Measurements from ENCODE around the gene CRTC1.
"Not testable (repeated sequence)": the region's sequence is repeated elsewhere in the genome, so short reads cannot be mapped to it uniquely, and the experiment has no call there.

The CRTC1 gene

DNA sequence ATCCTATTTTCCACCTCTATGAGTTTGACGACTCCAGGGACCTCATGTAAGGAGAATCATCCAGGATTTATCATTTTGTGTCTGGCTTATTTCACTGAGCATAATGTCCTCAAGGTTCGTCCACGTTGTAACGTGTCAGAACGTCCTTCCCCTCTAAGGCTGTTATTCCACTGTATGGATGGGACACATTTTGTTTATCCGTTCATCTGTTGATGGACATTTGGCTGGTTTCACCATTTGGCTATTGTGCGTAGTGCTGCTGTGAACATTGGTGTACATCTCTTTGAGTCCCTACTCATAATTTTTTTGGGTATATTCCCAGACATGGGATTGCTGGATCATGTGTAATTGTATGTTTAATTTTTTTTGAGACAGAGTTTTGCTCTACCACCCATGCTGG is 21.5 kb downstream of the CRTC1 start:
- DNase-seq, result no peak

DNA sequence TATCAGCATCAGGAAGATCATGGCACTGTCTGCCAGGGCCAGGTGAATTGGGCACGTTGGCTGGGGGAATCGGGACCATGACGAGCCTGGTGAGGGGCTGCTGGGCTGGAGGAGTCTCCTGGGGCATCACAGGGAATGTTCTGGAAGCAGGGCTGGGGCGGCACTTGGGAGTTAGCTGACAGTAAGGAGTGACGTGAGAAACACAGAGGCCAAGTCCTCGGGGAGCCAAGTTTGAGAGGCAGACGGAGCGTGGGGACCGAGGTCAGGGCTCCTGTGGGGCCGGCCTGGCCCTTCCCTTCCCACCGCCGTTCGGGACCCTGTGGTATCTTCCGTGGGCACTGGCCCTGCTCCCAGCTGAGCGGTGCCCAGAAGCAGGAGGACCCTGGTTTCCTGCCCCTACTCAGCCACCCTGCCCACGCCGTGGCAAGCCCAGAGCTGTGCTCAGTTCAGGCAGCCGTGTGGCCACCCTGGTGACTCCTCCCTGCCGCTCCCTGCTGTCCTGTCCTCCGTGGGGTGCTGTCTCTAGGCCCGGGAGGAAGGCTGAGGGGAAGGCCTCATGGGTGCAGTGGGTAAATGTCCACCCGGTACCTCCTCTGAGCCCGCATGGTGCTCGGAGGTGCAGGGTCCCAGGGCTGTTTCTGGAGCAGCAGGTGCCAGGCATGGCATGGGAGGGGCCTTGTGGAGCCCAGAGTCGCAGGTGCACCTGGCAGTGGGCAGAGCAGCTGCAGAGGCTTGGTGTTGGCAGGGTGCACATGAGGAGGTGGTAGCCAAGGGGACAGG is 25.2 kb downstream of the CRTC1 start:
- no peak for DNase-seq

DNA sequence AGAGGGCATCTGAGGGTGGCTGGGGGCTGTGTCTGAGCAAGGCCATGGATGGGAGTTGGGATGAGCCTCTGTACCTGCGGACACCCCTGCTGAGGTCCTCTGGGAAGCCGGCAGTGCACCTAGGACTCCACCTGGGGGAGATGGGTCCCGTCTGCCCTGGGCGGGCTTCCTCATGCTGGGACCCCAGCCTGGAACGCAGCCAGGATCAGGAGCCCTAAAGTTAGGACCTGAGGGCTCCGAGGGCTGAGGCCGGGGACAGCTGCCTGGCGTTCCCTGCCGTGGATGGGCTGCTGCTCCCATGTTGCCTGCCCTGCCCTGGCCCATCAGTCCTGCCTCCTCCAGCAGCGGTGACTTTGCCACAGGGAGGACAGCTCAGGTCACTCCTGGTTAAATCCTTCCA is 26.1 kb downstream of the CRTC1 start:
- no peak for DNase-seq

DNA sequence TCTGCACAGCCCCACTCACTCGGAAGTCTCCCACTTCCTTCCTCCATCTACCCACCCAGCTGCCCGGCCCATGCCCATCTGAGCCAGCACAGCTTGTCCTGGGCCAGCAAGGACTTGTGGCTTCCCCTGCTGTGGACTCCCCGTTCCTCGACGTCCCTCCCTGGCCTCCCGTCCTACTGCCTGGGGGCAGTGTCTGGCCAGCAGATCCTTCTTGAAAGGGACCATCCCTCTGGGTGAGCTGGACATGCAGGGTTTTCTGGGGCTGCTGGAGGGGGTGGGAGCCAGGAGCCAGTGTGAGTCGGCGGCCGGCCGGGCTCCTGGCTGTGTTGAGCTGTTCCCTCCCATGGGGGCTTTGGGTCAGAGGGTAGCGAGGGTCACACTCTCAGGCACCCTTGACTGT is 26.7 kb downstream of the CRTC1 start:
- no peak for DNase-seq

DNA sequence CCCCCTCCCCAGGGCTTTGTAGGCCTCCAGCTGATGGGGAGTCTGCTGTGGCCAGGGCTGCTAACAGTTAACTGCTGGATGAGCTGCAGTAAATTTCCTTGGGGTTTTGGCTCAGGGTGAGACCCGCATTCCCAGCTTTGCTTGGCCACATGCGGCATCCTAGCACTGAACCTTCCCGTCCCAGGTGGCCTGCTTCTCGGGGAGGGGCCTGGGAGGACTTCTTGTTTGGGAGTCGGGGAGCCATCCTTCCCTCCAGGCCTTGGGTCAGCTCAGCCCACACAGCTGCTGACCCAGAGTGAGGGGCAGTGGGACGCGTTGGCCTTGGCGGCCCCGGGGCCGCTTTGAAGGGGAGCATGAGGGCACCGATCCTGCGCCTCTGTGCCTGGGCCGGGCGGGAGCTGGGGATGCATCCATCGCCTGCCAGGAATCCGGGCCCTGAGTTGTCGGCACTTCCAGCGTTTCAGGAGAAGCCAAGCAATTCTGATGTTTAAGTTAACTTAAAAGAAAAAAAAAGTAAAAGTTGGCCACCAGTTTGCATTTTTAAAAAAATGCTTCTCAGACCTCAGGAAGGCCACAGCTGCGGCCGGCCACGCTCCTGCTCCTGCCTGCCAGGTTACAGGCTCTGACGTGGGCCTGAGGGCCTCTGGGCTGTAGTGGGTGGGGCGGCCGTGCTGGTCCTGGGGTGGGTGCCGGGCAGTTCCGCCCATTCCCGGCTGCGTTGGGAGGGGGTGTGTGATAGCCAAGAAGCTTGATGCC is 27.7 kb downstream of the CRTC1 start:
- DNase-seq, result peak; percentile 37

DNA sequence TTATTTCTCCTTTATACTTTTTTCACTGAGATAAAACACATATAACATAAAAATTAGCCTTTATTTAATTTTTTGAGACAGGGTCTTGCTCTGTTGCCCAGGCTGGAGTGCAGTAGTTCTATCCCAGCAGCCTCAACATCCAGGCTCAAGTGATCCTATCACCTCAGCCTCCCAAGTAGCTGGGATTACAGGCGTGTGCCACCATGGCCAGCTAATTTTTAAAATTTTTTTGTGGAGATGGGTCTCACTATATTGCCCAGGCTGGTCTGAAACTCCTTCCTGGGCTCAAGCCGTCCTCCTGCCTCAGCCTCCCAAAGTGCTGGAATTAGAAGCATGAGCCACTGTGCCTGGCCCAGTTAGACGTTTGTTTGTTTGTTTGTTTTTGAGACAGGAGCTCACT is 28.4 kb downstream of the CRTC1 start:
- no peak for DNase-seq

DNA sequence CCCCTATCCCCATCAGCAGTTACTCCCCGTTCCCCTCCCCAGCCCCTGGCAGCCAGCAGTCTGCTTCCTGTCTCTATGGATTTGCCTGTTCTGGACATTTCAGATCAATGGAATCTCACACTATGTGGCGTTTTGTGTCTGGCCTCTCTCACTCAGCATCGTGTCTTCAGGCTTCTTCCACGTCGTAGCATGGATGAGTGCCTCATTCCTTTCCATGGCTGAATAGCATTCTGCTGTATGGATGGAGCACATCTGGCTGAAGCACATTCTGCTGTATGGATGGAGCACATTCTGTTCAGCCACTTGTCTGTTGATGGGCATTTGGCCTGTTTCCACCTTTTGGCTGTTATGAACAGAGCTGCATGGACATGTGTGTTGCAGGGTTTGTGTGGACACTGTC is 29.5 kb downstream of the CRTC1 start:
- DNase-seq, result peak; percentile 45

DNA sequence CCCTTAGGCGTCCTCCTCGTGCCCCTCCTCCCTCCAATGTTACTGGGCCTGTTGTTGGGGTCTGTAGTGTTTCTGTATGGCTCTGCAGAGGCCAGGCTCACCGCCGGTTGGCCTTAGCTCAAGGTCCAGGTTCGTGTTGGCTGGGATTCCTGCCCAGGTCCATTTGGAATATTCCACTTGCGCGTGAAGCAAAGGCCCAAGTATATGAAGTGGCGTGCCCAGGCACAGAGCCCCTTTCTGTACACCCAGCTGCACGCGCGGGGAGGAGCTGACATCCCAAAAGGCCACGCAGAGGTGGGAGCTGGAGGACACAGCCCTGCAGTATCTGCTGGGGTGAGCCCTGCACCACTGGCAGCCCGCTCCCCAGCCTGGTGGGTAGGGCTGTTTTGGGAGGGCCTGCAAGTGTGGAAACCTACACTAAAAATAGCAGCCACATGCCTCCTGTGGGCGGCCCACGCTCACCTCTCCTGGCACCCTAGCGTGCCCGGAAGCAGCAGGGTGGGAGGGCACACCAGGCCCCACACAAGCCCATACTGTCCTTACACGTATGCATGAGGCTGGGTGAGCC is 30.2 kb downstream of the CRTC1 start:
- DNase-seq, result no peak

DNA sequence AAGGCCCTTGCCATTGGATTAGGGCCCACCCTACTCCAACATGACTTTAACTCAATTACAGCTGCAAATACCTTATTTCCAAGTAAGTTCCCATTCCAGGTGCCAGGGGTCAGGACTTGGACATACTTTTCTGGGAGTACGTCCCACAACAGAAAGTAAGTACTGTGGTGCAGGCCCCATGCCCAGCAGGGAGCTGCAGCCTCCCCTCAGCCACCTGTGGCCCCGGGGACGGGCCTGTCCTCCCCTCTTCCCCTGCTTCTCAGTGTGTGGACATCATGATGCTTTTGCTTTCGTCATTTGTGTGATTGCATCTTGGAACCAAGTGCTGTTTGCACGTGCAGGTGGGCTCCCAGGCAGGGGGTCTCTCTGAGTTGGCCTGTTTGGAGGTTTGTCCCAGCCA is 31.9 kb downstream of the CRTC1 start:
- no peak for DNase-seq

DNA sequence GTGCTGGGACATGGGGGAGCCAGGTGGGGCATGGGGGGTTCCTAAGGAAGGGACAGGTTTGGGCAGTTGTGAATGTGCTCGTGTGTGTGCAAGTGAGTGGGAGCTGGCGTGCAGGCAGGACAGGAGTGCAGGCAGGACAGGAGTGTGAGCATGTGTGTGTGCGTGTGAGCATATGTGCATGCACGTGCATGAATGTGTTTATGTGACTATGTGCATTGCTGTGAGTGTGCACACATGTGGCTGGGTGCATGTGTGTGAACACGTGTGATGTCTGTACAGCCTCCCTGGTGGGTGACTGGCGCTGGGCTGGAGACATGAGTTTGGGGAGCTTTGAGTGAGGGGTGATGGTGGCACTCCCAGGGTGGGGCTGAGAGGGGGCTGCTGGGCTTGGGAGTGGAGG is 33.4 kb downstream of the CRTC1 start:
- no peak for DNase-seq

DNA sequence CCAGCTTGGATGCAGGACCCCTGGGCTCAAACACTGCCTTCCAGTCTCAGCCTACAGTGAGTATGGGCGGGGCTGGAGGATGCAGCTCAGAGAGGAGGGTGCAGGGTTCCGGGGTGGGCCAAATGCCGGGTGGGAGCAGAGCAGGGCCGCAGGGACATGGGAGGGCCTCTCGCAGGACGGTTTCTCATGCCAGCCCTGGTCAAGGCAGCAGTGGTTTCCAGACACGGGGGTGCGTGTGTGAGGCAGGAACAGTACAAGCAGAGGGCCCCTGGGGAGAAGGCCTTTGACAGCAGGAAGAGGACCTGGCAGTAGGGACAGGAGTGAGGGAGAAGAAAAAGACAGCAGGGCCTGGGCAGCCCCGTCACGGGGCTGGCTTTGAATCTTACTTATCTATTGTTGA is 34.1 kb downstream of the CRTC1 start:
- DNase-seq, result no peak

DNA sequence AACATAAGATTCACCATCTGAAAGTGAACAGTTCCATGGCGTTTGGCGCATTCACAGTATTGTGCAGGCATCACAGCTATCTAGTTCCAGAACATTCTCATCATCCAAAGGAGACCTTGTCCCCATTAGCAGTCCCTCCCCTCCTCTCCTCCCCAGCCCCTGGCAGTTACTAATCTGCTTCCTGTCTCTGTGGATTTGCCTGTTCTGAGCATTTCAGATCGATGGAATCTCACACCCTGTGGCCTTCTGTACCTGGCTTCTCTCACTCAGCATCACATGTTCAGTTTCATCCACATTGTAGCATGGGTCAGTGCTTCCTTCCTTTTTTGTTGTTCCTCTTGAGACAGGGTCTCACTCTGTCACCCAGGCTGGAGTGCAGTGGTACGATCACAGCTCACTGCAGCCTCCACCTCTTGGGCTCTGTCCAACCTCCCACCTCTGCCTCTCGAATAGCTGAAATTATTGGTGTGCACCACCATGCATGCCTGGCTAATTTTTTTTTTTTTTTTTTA is 34.6 kb downstream of the CRTC1 start:
- DNase-seq, result no peak

DNA sequence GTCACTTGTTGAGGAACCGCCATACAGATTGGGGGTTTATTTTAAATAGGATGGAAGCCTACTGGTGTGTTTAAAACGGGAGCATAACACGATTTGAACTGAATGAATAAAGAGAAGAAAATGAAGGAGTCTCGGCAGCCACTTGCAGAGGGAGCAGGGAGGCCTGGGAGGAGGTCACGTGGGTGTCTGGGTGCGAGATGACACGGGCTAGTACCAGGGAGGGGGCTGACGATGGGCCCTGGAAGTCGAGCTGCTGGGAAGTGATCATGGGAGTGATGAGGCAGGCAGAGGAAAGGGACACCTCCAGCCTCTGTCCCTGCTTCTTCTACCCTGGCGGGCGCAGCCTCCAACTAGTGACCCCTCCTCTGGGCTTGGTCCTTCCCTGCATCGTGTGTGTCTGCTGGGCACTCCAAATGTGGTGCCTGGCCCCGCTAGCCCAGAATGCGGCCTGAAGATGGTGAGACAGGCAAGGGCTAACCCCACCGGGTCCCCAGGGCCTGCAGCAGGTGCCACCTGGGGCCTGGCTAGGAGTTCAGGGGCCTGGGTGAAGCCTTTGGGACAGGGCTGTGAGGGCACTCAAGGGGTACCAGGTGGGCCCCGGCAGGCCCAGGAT is 35.5 kb downstream of the CRTC1 start:
- DNase-seq, result no peak

DNA sequence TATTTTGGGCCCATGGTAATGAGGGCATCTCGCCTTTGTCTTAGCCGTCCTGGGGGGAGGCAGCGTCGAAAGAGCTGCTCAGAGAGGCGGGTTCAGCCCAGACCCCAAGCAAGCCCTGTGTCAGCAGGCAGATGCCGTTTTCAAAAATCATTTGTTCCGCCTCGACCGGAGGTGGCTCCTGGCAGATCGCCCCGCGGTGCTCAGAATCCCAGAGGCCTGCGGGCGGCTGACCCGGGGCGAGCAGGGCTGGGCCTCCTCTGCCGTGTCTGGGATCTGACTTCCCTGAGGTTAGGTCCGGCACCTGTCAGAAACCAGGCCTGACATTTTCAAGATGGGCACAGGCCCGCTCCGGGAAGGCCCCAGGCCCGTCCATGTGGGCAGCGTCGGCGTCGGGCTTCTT is 36.1 kb downstream of the CRTC1 start:
- DNase-seq, result no peak

DNA sequence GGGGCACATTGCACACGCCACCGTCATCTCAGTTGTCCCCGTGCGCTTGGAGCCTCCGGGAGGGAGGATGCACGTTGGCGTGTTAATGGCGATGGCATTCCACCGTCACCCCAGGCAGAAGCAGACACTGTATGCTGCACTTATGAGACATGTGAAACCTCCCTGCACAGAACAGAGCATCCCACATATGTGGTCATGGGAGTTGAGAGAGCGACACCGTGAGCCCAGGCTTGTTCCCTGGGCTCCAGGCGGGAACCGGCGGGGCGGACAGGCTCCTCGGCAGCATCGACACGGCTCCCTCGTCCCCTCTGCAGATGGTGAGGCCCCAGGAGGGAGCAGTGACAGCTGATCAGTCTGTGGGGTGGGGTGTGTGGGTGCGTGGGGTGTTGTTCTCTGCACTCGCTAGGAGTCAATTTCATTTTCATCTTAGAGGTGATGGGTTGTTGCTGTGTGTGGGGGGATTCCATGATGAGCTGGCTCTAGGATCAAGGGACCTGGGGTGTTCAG is 40.4 kb downstream of the CRTC1 start:
- no peak for DNase-seq

DNA sequence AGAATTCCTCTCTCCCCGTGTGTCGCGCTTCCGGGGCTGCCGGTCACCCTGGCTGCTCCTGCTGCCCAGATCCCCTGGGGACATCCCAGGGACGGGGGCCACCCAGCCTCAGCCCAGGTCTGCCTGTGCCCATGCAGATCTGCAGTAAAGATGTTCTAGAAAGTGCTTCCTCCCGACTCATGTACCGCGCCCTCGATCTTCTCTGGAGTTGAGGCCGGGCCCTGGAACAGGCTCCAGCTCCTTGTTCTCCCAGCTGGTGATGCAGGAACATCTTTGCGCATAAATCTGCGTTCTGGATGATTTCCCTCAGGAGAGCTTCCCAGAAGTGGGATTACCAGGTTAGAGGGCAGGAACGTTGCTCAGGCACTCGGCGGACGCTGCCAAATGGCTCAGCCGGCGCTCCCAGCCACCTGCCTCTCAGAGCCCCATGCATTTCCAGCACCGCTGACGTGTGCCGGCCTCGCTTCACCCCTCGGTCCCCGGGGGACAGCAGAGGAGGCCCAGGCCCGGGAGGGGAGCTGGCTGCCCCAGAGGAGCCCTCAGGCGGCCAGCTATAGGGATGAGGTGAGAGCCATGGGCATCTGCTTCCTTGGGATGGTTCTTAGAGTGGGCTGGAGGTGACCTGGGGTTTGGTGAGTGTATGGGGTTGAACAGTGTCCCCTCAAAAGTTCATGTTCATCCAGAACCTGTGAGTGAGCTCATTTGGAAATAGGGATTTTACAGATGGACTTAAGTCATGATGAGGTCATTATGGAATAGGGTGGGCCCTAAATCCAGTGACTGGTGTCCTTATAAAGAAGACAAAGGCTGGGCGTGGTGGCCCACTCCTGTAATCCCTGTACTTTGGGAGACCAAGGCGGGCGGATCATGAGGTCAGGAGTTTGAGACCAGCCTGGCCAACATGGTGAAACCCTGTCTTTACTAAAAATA is 42.6 kb downstream of the CRTC1 start:
- no peak for DNase-seq

DNA sequence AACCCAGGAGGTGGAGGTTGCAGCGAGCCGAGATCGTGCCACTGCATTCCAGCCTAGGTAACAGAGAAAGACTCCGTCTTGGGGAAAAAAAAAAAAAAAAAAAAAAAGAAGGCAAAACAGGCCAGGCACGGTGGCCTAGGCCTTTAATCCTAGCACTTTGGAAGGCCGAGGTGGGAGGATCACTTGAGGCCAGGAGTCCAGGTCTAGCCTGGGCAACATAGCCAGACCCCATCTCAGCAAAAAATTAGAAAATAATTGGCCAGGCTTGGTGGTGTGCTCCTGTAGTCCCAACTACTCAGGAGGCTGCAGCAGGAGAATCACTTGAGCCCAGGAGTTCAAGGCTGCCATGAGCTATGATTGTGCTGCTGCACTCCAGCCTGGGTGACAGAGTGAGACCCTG is 43.4 kb downstream of the CRTC1 start:
- DNase-seq, result no peak

DNA sequence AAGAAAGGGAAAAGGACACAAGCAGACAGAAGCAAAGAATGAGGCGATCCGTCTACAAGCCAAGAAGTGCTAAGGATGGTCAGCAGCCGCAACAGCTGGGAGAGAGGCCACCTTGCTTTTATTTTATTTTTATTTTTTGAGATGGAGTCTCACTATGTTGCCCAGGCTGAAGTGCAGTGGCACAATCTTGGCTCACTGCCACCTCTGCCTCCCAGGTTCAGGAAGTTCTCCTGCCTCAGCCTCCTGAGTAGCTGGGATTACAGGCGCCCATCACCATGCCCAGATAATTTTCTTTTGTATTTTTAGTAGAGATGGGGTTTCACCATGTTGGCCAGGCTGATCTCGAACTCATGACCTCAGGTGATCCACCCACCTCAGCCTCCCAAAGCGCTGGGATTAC is 44.1 kb downstream of the CRTC1 start:
- not testable (repeated sequence) for DNase-seq

DNA sequence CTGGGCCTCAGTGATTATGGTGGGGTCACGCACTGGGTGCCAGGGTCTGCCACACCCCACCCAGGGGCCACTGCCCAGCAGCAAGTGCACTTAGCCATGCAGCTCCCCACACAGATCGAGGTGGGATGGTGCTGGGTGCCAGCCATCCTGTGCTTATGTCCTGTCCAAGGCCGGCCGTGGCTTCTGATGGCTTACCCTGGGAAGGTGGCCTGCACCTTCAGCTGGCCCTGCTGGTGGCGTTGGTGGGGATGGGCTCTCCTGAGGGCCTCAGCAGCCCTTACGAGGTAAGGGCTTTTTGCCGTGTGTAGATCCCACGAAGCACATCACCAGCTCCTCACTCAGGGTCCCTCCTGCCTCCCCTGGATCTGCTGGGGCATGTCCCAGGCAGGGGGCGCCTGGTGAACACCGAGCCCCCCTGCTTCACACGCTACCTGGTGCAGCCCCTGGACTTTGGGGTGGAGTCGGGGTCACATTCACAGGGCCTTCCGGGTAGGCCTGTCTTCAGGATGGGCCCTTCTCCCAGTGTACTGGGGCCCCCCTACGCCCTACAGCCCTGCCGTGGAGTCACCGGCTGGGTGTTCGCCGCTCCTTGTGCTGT is 46.6 kb downstream of the CRTC1 start:
- DNase-seq, result no peak

DNA sequence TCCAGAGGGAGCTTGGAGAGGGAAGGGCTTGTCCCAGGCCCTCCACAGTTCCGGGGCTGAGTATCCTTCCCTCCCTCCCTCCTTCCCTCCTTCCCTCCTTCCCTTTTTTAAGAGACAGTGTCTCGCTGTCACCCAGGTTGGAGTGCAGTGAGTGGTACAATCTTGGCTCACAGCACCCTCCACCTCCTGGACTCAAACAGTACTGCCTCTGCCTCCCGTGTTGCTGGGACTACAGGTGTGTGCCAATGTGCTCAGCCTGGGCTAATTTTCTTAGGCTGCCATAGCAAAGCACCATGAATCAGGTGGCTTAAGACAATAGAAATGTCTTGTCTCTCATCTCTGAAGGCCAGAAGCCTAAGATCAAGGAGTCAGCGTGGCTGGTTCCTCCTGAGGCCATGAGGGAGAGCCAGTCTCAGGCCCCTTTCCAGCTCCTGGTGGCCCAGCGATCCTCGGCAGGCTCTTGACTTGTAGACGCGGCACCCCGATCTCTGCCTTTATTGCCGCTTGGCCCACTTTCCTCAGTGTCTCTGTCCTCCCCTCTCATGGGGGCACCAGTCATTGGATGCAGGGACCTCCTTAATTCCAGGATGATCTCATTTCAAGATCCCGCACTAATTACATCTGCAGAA is 47.5 kb downstream of the CRTC1 start:
- DNase-seq, result no peak

DNA sequence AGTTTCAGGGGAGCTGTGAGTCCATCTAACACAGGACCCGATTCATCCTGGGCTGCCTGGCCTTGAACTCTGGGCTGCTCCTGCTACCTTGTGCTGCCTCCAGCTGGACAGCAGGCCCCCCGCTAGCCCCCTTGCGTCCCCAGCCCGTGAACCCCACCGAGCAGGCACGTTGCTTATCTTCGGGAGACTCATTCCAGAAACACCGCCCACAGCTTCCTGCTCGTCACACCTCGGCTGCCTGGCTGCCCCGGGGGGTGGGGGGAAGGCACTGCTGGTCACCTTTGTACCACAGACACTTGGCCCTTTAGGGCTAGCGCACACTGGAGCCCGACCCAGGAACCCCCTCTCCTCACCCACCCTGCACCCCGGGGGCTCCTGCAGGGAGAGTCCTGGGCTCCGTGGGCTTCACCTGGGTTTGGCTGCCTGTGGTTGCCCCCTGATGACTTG is 48.1 kb downstream of the CRTC1 start:
- DNase-seq, result no peak
